ENCODE data around the gene TTC12. TPM values are rescaled to one million over a fixed set of nuclear protein-coding genes. Genes with fewer than 3 reads are reported as not detected.

The TTC12 gene
- total and polyA plus RNA-seq, 2 of the 13 experiments (the other 11 are each of a cell fraction or from before 2014, with no cell fraction given), result 5.4 to 11.6 TPM

GRCh38 chr11:113363996-113364641 lies 49.7 kb downstream of the TTC12 start (continued):
- TF ChIP-seq DZIP1 (CRISPR knock-in tag; IDR thresholded peaks at IDR 0.05) (no peak), ZNF577 (CRISPR knock-in tag; IDR thresholded peaks at IDR 0.05; ENCODE audit: borderline replicate concordance, low read depth) (no peak), ZNF639 (CRISPR knock-in tag; conservative IDR thresholded peaks at IDR 0.05) (no peak), ZBTB38 (CRISPR knock-in tag; IDR thresholded peaks at IDR 0.05) (no peak), RCOR2 (CRISPR knock-in tag; IDR thresholded peaks at IDR 0.05) (no peak), ZNF788 (CRISPR knock-in tag; IDR thresholded peaks at IDR 0.05; ENCODE audit: borderline replicate concordance) (no peak), ZNF318 (CRISPR knock-in tag; IDR thresholded peaks at IDR 0.05) (no peak), GATA4 (IDR thresholded peaks at IDR 0.05; ENCODE audit: borderline replicate concordance, low read depth) (no peak), MXD3 (CRISPR knock-in tag; IDR thresholded peaks at IDR 0.05) (no peak)

Data from HepG2 (cell line).